H9 (cell line): Measurements from ENCODE around the gene DHFR2. TPM values are rescaled to one million over a fixed set of nuclear protein-coding genes. Genes with fewer than 3 reads are reported as not detected.

Source experiments
- DNase-seq: peaks from one replicate; pipeline ENCODE4 v3.0.0-alpha.2; 2017
- H2AFZ ChIP-seq: one replicate; pipeline ENCODE4 v1.6.1; 2013; ENCODE audit warnings: mild to moderate bottlenecking, low read length, control low read depth, moderate library complexity
- H2AK5ac ChIP-seq: 2 replicates; pipeline ENCODE4 v1.6.1; 2013; ENCODE audit warnings: low read length, control low read depth, mixed read lengths; ENCODE audit not compliant: insufficient read length
- H2BK120ac ChIP-seq: one replicate; pipeline ENCODE4 v1.6.1; 2013; ENCODE audit warnings: low read depth, mild to moderate bottlenecking, low read length, control low read depth, inconsistent platforms; ENCODE audit not compliant: poor library complexity, severe bottlenecking
- H2BK12ac ChIP-seq: 2 replicates; pipeline ENCODE4 v1.6.1; 2013; ENCODE audit warnings: low read length, control low read depth, mixed read lengths, low read depth; ENCODE audit not compliant: insufficient read length
- H2BK15ac ChIP-seq: 2 replicates; pipeline ENCODE4 v1.6.1; 2013; ENCODE audit warnings: low read depth, low read length, control low read depth
- H2BK20ac ChIP-seq: one replicate; pipeline ENCODE4 v1.6.1; 2013; ENCODE audit warnings: low read depth, mild to moderate bottlenecking, low read length, control low read depth, inconsistent platforms; ENCODE audit not compliant: poor library complexity, severe bottlenecking
- H2BK5ac ChIP-seq: 2 replicates; pipeline ENCODE4 v1.6.1; 2013; ENCODE audit warnings: low read length, control low read depth, mixed read lengths; ENCODE audit not compliant: insufficient read length
- H3K14ac ChIP-seq: 2 replicates; pipeline ENCODE4 v1.6.1; 2013; ENCODE audit warnings: low read length, control low read depth; ENCODE audit not compliant: insufficient read depth
- H3K18ac ChIP-seq: 2 replicates; pipeline ENCODE4 v1.6.1; 2013; ENCODE audit warnings: low read depth, mild to moderate bottlenecking, mixed read lengths, low read length, control low read depth; ENCODE audit not compliant: insufficient read length
- H3K23ac ChIP-seq: 2 replicates; pipeline ENCODE4 v1.6.1; 2013; ENCODE audit warnings: low read length, control low read depth, mixed read lengths, low read depth; ENCODE audit not compliant: insufficient read length
- H3K23me2 ChIP-seq: 2 replicates; pipeline ENCODE4 v1.6.1; 2013; ENCODE audit warnings: low read depth, mild to moderate bottlenecking, mixed read lengths, low read length, control low read depth; ENCODE audit not compliant: insufficient read length, poor library complexity, severe bottlenecking
- H3K27ac ChIP-seq: 2 replicates; pipeline ENCODE4 v1.5.1; 2013; ENCODE audit warnings: low read length, control low read depth, mixed read lengths, low read depth; ENCODE audit not compliant: insufficient read length
- H3K27me3 ChIP-seq: 2 replicates; pipeline ENCODE4 v1.6.1; 2013; ENCODE audit warnings: low read length, control low read depth, inconsistent platforms; ENCODE audit not compliant: insufficient read depth
- H3K4ac ChIP-seq: 2 replicates; pipeline ENCODE4 v1.6.1; 2013; ENCODE audit warnings: low read depth, mild to moderate bottlenecking, control low read depth, inconsistent platforms, low read length, moderate library complexity
- H3K4me1 ChIP-seq: 2 replicates; pipeline ENCODE4 v1.6.1; 2013; ENCODE audit warnings: low read length, control low read depth, inconsistent platforms; ENCODE audit not compliant: insufficient read depth
- H3K4me2 ChIP-seq: 2 replicates; pipeline ENCODE4 v1.6.1; 2013; ENCODE audit warnings: low read length, control low read depth, mixed read lengths; ENCODE audit not compliant: insufficient read length, insufficient read depth
- H3K56ac ChIP-seq: 2 replicates; pipeline ENCODE4 v1.6.1; 2013; ENCODE audit warnings: low read depth, mild to moderate bottlenecking, mixed read lengths, low read length, control low read depth; ENCODE audit not compliant: insufficient read length
- H3K79me1 ChIP-seq: 2 replicates; pipeline ENCODE4 v1.6.1; 2013; ENCODE audit warnings: low read depth, mild to moderate bottlenecking, moderate library complexity, low read length, control low read depth, inconsistent platforms; ENCODE audit not compliant: insufficient read depth, poor library complexity, severe bottlenecking
- H3K79me2 ChIP-seq: 2 replicates; pipeline ENCODE4 v1.6.1; 2013; ENCODE audit warnings: low read length, control low read depth, inconsistent platforms; ENCODE audit not compliant: insufficient read depth
- H3K9ac ChIP-seq: 2 replicates; pipeline ENCODE4 v1.6.1; 2013; ENCODE audit warnings: low read length, control low read depth, mixed read lengths; ENCODE audit not compliant: insufficient read length; ENCODE audit errors: extremely low read depth
- H3K9me3 ChIP-seq: one replicate; pipeline ENCODE4 v1.6.1; 2013; ENCODE audit warnings: low read depth, low read length, inconsistent platforms; ENCODE audit not compliant: control insufficient read depth
- H3T11ph ChIP-seq: one replicate; pipeline ENCODE4 v1.6.1; 2013; ENCODE audit warnings: mild to moderate bottlenecking, low read length, control low read depth, inconsistent platforms
- H4K20me1 ChIP-seq: one replicate; pipeline ENCODE4 v1.6.1; 2013; ENCODE audit not compliant: control insufficient read depth, insufficient read length, insufficient read depth
- H4K5ac ChIP-seq: 2 replicates; pipeline ENCODE4 v1.6.1; 2013; ENCODE audit warnings: low read depth, mild to moderate bottlenecking, mixed read lengths, low read length, control low read depth; ENCODE audit not compliant: insufficient read length
- H4K8ac ChIP-seq: replicated peaks from 2 replicates; pipeline ENCODE4 v1.6.1; 2013; ENCODE audit warnings: low read length, control low read depth, mixed read lengths, low read depth; ENCODE audit not compliant: insufficient read length
- H4K91ac ChIP-seq: 2 replicates; pipeline ENCODE4 v1.6.1; 2013; ENCODE audit warnings: low read depth, mild to moderate bottlenecking, moderate library complexity, mixed read lengths, low read length, control low read depth; ENCODE audit not compliant: insufficient read length
- H3K27ac Mint-ChIP-seq, 3 experiments: 2 replicates in 2 of 3; 3 replicates in 1 of 3; pipeline ENCODE4 v1.8.0; 2020 to 2021; ENCODE audit warnings: mixed read lengths in 3 of 3, mild to moderate bottlenecking in 1 of 3, moderate library complexity in 1 of 3
- H3K27me3 Mint-ChIP-seq: 2 replicates; pipeline ENCODE4 v1.8.0; 2021; ENCODE audit warnings: low read depth, mild to moderate bottlenecking, moderate library complexity, mixed read lengths
- H3K36me3 Mint-ChIP-seq, 3 experiments: 2 replicates in 2 of 3; 3 replicates in 1 of 3; pipeline ENCODE4 v1.8.0; 2020 to 2021; ENCODE audit warnings: low read depth in 3 of 3, mixed read lengths in 3 of 3; ENCODE audit not compliant: insufficient read depth in 1 of 3
- H3K4me1 Mint-ChIP-seq, 2 experiments: 2 replicates each; pipeline ENCODE4 v1.8.0; 2020; ENCODE audit warnings: mixed read lengths in 2 of 2
- H3K4me3 Mint-ChIP-seq, 2 experiments: 2 replicates in 1 of 2; 3 replicates in 1 of 2; pipeline ENCODE4 v1.8.0; 2020 to 2021; ENCODE audit warnings: mild to moderate bottlenecking in 2 of 2, mixed read lengths in 2 of 2, moderate library complexity in 1 of 2
- H3K9me3 Mint-ChIP-seq, 2 experiments: 2 replicates in 1 of 2; 3 replicates in 1 of 2; pipeline ENCODE4 v1.8.0; 2020; ENCODE audit warnings: mild to moderate bottlenecking in 2 of 2, mixed read lengths in 2 of 2, moderate library complexity in 1 of 2
- WGBS: extraction: QIAGEN DNeasy Blood & Tissue Kit; methylation state at CpG from one replicate; pipeline ENCODE4 v1.1.7; 2013; ENCODE audit warnings: missing lambda C conversion rate, low lambda C conversion rate, mixed read lengths; ENCODE audit not compliant: insufficient read length; ENCODE audit errors: extremely low coverage; 5-methylcytosine and 5-hydroxymethylcytosine counted together
- total RNA-seq: library from RNA; stranded (reverse); gene quantifications from 2 replicates; pipeline ENCODE4 v1.2.1, GENCODE V29; 2021
- TF ChIP-seq, protein P1 (sequence below): fragments of 200-600 bp; sonication (generic); conservative IDR thresholded peaks from 3 replicates; pipeline ENCODE4 v1.8.0; 2021; ENCODE audit warnings: antibody characterized with exemption, mild to moderate bottlenecking

DHFR2 gene
- total RNA-seq, 1 experiment from 2014 or later = 1.6 TPM

DNA sequence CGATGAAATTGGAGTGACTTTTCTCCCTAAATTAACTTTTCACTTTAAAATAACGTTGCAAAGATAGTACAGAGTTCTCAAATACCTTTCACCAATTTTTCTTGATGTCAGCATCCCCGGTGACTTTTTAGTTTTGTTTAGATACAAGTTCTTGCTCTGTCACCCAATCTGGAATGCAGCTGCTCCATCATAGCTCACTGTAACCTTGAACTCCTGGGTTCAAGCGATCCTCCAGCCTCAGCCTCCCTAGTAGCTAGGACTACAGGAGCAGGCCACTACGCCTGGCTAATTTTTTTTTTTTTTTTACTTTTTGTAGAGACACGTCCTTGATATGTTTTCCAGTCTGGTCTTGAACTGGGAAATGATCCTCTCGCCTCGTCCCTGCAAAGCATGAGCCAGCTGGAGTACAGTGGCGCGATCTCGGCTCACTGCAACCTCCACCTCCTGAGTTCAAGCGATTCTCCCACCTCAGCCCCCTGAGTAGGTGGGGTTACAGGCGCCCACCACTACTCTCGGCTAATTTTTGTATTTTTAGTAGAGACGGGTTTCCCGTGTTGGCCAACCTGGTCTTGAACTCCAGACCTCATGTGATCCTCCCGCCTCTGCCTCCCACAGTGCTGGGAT, 892 bp upstream of the DHFR2 start:
- Histone ChIP-seq H4K20me1 (no peaks in the 10 kb centered on the region), H2BK20ac (no peak overlapping the region), H3K23me2 (peaks cover 8% of the 10 kb centered on the region), H3K56ac (no peak overlapping the region), H2AFZ (no peak overlapping the region), H3K79me1 (peaks cover 4% of the 10 kb centered on the region), H3K18ac (no peak overlapping the region), H2BK12ac (no peak overlapping the region), H2BK15ac (no peak overlapping the region), H3K4me1 (no peaks in the 10 kb centered on the region; the same call in none of the 2 replicates), H4K5ac (no peak overlapping the region), H3K23ac (no peak overlapping the region), H3T11ph (no peak overlapping the region), H3K27me3 (no peaks in the 10 kb centered on the region), H4K8ac (no peak overlapping the region), H2BK5ac (no peak overlapping the region), H3K79me2 (no peaks in the 10 kb centered on the region; the same call in 1 of the 2 replicates), H3K9me3 (no peaks in the 10 kb centered on the region), H3K9ac (peak overlapping the region; percentile 89), H3K4me2 (peak overlapping the region; percentile 73), H2BK120ac (no peak overlapping the region), H4K91ac (no peak overlapping the region), H3K27ac (peak overlapping the region; percentile 72), H3K14ac (no peak overlapping the region), H3K4ac (no peak overlapping the region), H2AK5ac (no peak overlapping the region)
- Mint-ChIP-seq H3K27ac (peak overlapping the region in 2 of 3 experiments; percentile 100; a peak in 5 of 7 replicates), H3K9me3 (peaks cover 0 to 2% of the 10 kb centered on the region in 2 experiments; a peak in 1 of 5 replicates), H3K4me3 (peak overlapping the region; percentile 96 to 98), H3K27me3 (no peaks in the 10 kb centered on the region), H3K36me3 (peaks cover 8 to 15% (median 9%) of the 10 kb centered on the region in 3 experiments; a peak in 6 of 7 replicates), H3K4me1 (peaks cover 5 to 8% of the 10 kb centered on the region in 2 experiments)
- no CpG with 5 or more reads among the region's 17 CpGs for WGBS
- no peak for DNase-seq
- TF ChIP-seq, protein P1, sequence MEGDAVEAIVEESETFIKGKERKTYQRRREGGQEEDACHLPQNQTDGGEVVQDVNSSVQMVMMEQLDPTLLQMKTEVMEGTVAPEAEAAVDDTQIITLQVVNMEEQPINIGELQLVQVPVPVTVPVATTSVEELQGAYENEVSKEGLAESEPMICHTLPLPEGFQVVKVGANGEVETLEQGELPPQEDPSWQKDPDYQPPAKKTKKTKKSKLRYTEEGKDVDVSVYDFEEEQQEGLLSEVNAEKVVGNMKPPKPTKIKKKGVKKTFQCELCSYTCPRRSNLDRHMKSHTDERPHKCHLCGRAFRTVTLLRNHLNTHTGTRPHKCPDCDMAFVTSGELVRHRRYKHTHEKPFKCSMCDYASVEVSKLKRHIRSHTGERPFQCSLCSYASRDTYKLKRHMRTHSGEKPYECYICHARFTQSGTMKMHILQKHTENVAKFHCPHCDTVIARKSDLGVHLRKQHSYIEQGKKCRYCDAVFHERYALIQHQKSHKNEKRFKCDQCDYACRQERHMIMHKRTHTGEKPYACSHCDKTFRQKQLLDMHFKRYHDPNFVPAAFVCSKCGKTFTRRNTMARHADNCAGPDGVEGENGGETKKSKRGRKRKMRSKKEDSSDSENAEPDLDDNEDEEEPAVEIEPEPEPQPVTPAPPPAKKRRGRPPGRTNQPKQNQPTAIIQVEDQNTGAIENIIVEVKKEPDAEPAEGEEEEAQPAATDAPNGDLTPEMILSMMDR = no peak
